H1 (cell line): ENCODE measurements around the gene RAB31.

Experiments
- KDM1A ChIP-seq: fragments of 200-600, 300-600 bp; sonication (generic); IDR thresholded peaks from 2 replicates; pipeline ENCODE4 v1.7.1; 2016; ENCODE audit warnings: mild to moderate bottlenecking, low read length, borderline replicate concordance
- RAD21 ChIP-seq, 2 experiments: IDR thresholded peaks in 1 of 2; conservative IDR thresholded peaks in 1 of 2; 2 replicates each; pipeline ENCODE4 v1.6.1; 2011; ENCODE audit warnings: low read depth in 2 of 2, low read length in 2 of 2, improper control_type of control experiment in 1 of 2, inconsistent platforms in 1 of 2, mild to moderate bottlenecking in 1 of 2, moderate library complexity in 1 of 2
- TEAD4 ChIP-seq: IDR thresholded peaks from 2 replicates; pipeline ENCODE4 v1.6.1; 2012; ENCODE audit warnings: low read depth, low read length, inconsistent platforms, mixed read lengths
- YY1 ChIP-seq: IDR thresholded peaks from 2 replicates; pipeline ENCODE4 v1.6.1; 2011; ENCODE audit warnings: low read depth, mild to moderate bottlenecking, low read length
- TF ChIP-seq, protein P1 (sequence below), 3 experiments: IDR thresholded peaks; 1 replicate in 2 of 3; 2 replicates in 1 of 3; pipeline versions ENCODE4 v1.5.1 to v1.6.1; 2011; ENCODE audit warnings: low read length in 3 of 3, mild to moderate bottlenecking in 3 of 3, inconsistent platforms in 2 of 3, low read depth in 1 of 3, moderate library complexity in 1 of 3; ENCODE audit not compliant: insufficient read depth in 1 of 3; ENCODE audit errors: control extremely low read depth in 1 of 3
- TF ChIP-seq, protein P2 (sequence below): IDR thresholded peaks from 2 replicates; pipeline ENCODE4 v1.6.1; 2011; ENCODE audit warnings: low read length, improper control_type of control experiment

DNA sequence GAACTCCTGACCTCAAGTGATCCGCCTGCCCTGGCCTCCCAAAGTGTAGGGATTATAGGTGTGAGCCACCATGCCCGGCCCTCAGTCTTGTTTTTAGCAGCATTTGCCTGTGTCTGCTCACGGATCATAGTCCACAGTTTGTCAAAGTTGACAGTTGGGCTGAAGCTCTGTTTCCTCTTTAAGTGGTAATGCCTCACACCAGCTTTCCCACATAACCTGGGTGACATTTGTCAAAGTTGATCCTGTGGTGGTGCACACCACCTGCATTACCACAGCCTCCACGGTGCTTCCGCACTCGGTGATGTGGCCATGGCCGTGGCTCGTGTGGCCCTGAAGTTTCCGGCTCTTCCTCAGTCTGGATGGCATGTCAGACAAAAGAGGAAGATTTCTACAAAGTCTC lies 27.1 kb downstream of the RAB31 start:
- TF ChIP-seq, protein P1, sequence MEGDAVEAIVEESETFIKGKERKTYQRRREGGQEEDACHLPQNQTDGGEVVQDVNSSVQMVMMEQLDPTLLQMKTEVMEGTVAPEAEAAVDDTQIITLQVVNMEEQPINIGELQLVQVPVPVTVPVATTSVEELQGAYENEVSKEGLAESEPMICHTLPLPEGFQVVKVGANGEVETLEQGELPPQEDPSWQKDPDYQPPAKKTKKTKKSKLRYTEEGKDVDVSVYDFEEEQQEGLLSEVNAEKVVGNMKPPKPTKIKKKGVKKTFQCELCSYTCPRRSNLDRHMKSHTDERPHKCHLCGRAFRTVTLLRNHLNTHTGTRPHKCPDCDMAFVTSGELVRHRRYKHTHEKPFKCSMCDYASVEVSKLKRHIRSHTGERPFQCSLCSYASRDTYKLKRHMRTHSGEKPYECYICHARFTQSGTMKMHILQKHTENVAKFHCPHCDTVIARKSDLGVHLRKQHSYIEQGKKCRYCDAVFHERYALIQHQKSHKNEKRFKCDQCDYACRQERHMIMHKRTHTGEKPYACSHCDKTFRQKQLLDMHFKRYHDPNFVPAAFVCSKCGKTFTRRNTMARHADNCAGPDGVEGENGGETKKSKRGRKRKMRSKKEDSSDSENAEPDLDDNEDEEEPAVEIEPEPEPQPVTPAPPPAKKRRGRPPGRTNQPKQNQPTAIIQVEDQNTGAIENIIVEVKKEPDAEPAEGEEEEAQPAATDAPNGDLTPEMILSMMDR (IDR thresholded peaks at IDR 0.05; ENCODE audit: control extremely low read depth in 1 of 3, insufficient read depth in 1 of 3, low read depth in 1 of 3, low read length in 3 of 3), result no peak
- TF ChIP-seq YY1, result no peak
- TF ChIP-seq, protein P2, sequence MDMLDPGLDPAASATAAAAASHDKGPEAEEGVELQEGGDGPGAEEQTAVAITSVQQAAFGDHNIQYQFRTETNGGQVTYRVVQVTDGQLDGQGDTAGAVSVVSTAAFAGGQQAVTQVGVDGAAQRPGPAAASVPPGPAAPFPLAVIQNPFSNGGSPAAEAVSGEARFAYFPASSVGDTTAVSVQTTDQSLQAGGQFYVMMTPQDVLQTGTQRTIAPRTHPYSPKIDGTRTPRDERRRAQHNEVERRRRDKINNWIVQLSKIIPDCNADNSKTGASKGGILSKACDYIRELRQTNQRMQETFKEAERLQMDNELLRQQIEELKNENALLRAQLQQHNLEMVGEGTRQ, result no peak
- TF ChIP-seq RAD21 (IDR thresholded peaks at IDR 0.05 in 1 of 2, conservative IDR thresholded peaks at IDR 0.05 in 1 of 2; ENCODE audit: low read depth in 2 of 2, low read length in 2 of 2), result no peak
- no peak for TF ChIP-seq TEAD4
- TF ChIP-seq KDM1A, result no peak
